Naive thymus-derived CD8-positive, alpha-beta T cell (primary cell): Measurements from ENCODE around the gene TIMM10. TPM values are rescaled to one million over a fixed set of nuclear protein-coding genes. Genes with fewer than 3 reads are reported as not detected.

ENCODE experiments used
- ATAC-seq, 2 donors: fragments of 150-1000 bp; cut with Tn5 transposase in 1 of 2; sonication (Bioruptor Pico), chemical (Tn5 transposase) in 1 of 2; 1 replicate in 1 of 2; 2 replicates in 1 of 2; pipeline ENCODE4 v1.10.0; 2021; ENCODE audit warnings: mild to moderate bottlenecking in 2 of 2, moderate library complexity in 2 of 2
- POLR2A ChIA-PET: fragments of 350-600 bp; sonication (Branson Sonifier 250); formaldehyde crosslinking; loops from one replicate; lab custom pipeline; 2021; ENCODE audit warnings: antibody characterized with exemption; lab: Charles Lee
- DNase-seq, 10 donors: peaks; one replicate each; pipeline versions ENCODE4 v3.0.0 to v3.0.0-alpha.2; 2020 to 2022
- H3K27ac Mint-ChIP-seq, 10 donors: one replicate each; pipeline ENCODE4 v1.8.0; 2020 to 2022; ENCODE audit warnings: mild to moderate bottlenecking in 10 of 10, mixed read lengths in 10 of 10, moderate library complexity in 4 of 10, inconsistent platforms in 1 of 10
- H3K27me3 Mint-ChIP-seq, 5 donors: one replicate each; pipeline ENCODE4 v1.8.0; 2021 to 2022; ENCODE audit warnings: mixed read lengths in 5 of 5
- H3K36me3 Mint-ChIP-seq, 3 donors: one replicate each; pipeline ENCODE4 v1.8.0; 2020 to 2022; ENCODE audit warnings: mixed read lengths in 3 of 3, mild to moderate bottlenecking in 2 of 3, inconsistent platforms in 1 of 3
- H3K4me1 Mint-ChIP-seq, 4 donors: one replicate each; pipeline ENCODE4 v1.8.0; 2021 to 2022; ENCODE audit warnings: mixed read lengths in 4 of 4
- H3K4me3 Mint-ChIP-seq, 10 donors: one replicate each; pipeline ENCODE4 v1.8.0; 2020 to 2022; ENCODE audit warnings: mild to moderate bottlenecking in 10 of 10, mixed read lengths in 10 of 10, moderate library complexity in 6 of 10, inconsistent platforms in 1 of 10
- H3K9me3 Mint-ChIP-seq, 9 donors: one replicate each; pipeline ENCODE4 v1.8.0; 2020 to 2022; ENCODE audit warnings: mixed read lengths in 9 of 9, mild to moderate bottlenecking in 3 of 9, inconsistent platforms in 1 of 9, moderate library complexity in 1 of 9
- polyA plus RNA-seq, 3 donors: library from polyadenylated mRNA; unstranded; fragments of 300-500 nt; fragmentation: Illumina TruSeq; gene quantifications; one replicate each; pipeline ENCODE4 v1.2.3, GENCODE V29; 2021
- total RNA-seq, 8 experiments: library from RNA in 2 of 8; stranded (reverse) in 2 of 8; gene quantifications; one replicate each; pipeline ENCODE4 v1.2.3 and lab custom pipeline; 2021 to 2026

Gene TIMM10
- total and polyA plus RNA-seq, 5 experiments from 2014 or later = 26.6 to 86.5 (median 66.1) TPM

- H3K27ac Mint-ChIP-seq = no peak overlapping the region
- H3K9me3 Mint-ChIP-seq = no peaks in the 10 kb centered on the region
- no peak for DNase-seq
- no peak for ATAC-seq
- peaks cover 0 to 52% (median 7%) of the 10 kb centered on the region in 3 donors for H3K36me3 Mint-ChIP-seq
- H3K27me3 Mint-ChIP-seq = no peaks in the 10 kb centered on the region
- peaks cover 0 to 10% (median 7%) of the 10 kb centered on the region in 4 donors for H3K4me1 Mint-ChIP-seq
- POLR2A ChIA-PET = interaction anchor here (1.5 kb wide), 1 partner anchor 15 kb away, joined by 3 read pairs; the partner anchor contains the start of gene SLC43A1
- H3K4me3 Mint-ChIP-seq = peak overlapping the region in 1 of 10 donors; percentile 6
Observed at GRCh38 chr11:57500515-57500914, 30.0 kb downstream of the TIMM10 start.

GRCh38 chr11:57499983-57500461 is 30.5 kb downstream of the TIMM10 start:
- ATAC-seq = no peak
- peak overlapping the region in 1 of 10 donors; percentile 6 for H3K4me3 Mint-ChIP-seq
- H3K4me1 Mint-ChIP-seq = peaks cover 0 to 10% (median 7%) of the 10 kb centered on the region in 4 donors
- H3K27ac Mint-ChIP-seq = peak overlapping the region in 1 of 10 donors; percentile 40
- H3K9me3 Mint-ChIP-seq = no peaks in the 10 kb centered on the region
- no peaks in the 10 kb centered on the region for H3K27me3 Mint-ChIP-seq
- peak in 1 of 10 donors; percentile 30 for DNase-seq
- POLR2A ChIA-PET = interaction anchor here (0.5 to 1.5 kb wide), 2 partner anchors 8 to 15 kb away, joined by 3 read pairs; partner anchors contain the start of gene SLC43A1
- peaks cover 0 to 50% (median 7%) of the 10 kb centered on the region in 3 donors for H3K36me3 Mint-ChIP-seq

GRCh38 chr11:57499413-57499982 is 31.1 kb downstream of the TIMM10 start:
- H3K36me3 Mint-ChIP-seq = peaks cover 0 to 46% (median 7%) of the 10 kb centered on the region in 3 donors
- DNase-seq (peak in 2 of 10 donors; percentile 14 to 62), ATAC-seq (peak in 1 of 2 donors; percentile 65)
- H3K9me3 Mint-ChIP-seq = no peaks in the 10 kb centered on the region
- POLR2A ChIA-PET = interaction anchor here (0.5 to 1.5 kb wide), 2 partner anchors 8 to 16 kb away, joined by 3 read pairs; partner anchors contain the start of gene SLC43A1
- peaks cover 0 to 10% (median 7%) of the 10 kb centered on the region in 4 donors for H3K4me1 Mint-ChIP-seq
- H3K4me3 Mint-ChIP-seq = no peak overlapping the region
- no peak overlapping the region for H3K27ac Mint-ChIP-seq
- no peaks in the 10 kb centered on the region for H3K27me3 Mint-ChIP-seq

GRCh38 chr11:57498540-57498939 is 32.0 kb downstream of the TIMM10 start:
- ATAC-seq = no peak
- POLR2A ChIA-PET = no interaction called here
- peaks cover 0 to 45% (median 7%) of the 10 kb centered on the region in 3 donors for H3K36me3 Mint-ChIP-seq
- H3K9me3 Mint-ChIP-seq = no peaks in the 10 kb centered on the region
- peak in 1 of 10 donors; percentile 19 for DNase-seq
- H3K4me3 Mint-ChIP-seq = no peak overlapping the region
- H3K27me3 Mint-ChIP-seq = no peaks in the 10 kb centered on the region
- H3K27ac Mint-ChIP-seq = no peak overlapping the region
- peaks cover 0 to 10% (median 7%) of the 10 kb centered on the region in 4 donors for H3K4me1 Mint-ChIP-seq

- ATAC-seq (no peak), DNase-seq (peak in 1 of 10 donors; percentile 35)
- POLR2A ChIA-PET = interaction anchor here (1.0 kb wide), 1 partner anchor 33 kb away, joined by 5 read pairs; the partner anchor contains the start of gene TIMM10
- no peaks in the 10 kb centered on the region for H3K9me3 Mint-ChIP-seq
- H3K27me3 Mint-ChIP-seq = no peaks in the 10 kb centered on the region
- H3K4me1 Mint-ChIP-seq = peaks cover 0 to 10% (median 7%) of the 10 kb centered on the region in 4 donors
- peaks cover 0 to 42% (median 7%) of the 10 kb centered on the region in 3 donors for H3K36me3 Mint-ChIP-seq
- H3K27ac Mint-ChIP-seq = peak overlapping the region in 2 of 10 donors; percentile 34 to 43
- no peak overlapping the region for H3K4me3 Mint-ChIP-seq
Observed at GRCh38 chr11:57497303-57498247, 33.0 kb downstream of the TIMM10 start.

GRCh38 chr11:57496109-57496820 is 34.3 kb downstream of the TIMM10 start:
- peak overlapping the region in 2 of 10 donors; percentile 43 to 57 for H3K27ac Mint-ChIP-seq
- no peak overlapping the region for H3K4me3 Mint-ChIP-seq
- H3K27me3 Mint-ChIP-seq = no peaks in the 10 kb centered on the region
- POLR2A ChIA-PET = no interaction called here
- H3K36me3 Mint-ChIP-seq = peaks cover 0 to 38% (median 7%) of the 10 kb centered on the region in 3 donors
- H3K4me1 Mint-ChIP-seq = peaks cover 0 to 10% (median 6%) of the 10 kb centered on the region in 4 donors
- ATAC-seq (no peak), DNase-seq (peak in 1 of 10 donors; percentile 13)
- H3K9me3 Mint-ChIP-seq = no peaks in the 10 kb centered on the region

- peak overlapping the region in 1 of 10 donors; percentile 48 for H3K27ac Mint-ChIP-seq
- peak; percentile 95 to 99 for ATAC-seq
- H3K4me3 Mint-ChIP-seq = no peak overlapping the region
- peaks cover 0 to under 1% (median 0%) of the 10 kb centered on the region in 4 donors for H3K4me1 Mint-ChIP-seq
- peaks cover 0 to 5% (median 2%) of the 10 kb centered on the region in 5 donors for H3K27me3 Mint-ChIP-seq
- peak; percentile 60 to 87 (median 74) for DNase-seq
- no peaks in the 10 kb centered on the region for H3K9me3 Mint-ChIP-seq
- POLR2A ChIA-PET = interaction anchor here (0.6 to 2.5 kb wide), 6 partner anchors 13 to 45 kb away, joined by 3 to 39 read pairs (median 4); partner anchors contain the start of gene TIMM10
- peaks cover 2 to 50% (median 19%) of the 10 kb centered on the region in 3 donors for H3K36me3 Mint-ChIP-seq
Observed at GRCh38 chr11:57493507-57494503, 36.7 kb downstream of the TIMM10 start.

- peaks cover 4 to 23% (median 17%) of the 10 kb centered on the region in 5 donors for H3K27me3 Mint-ChIP-seq
- no peak overlapping the region for H3K27ac Mint-ChIP-seq
- peaks cover 18 to 52% (median 37%) of the 10 kb centered on the region in 3 donors for H3K36me3 Mint-ChIP-seq
- POLR2A ChIA-PET = interaction anchor here (0.6 to 1.0 kb wide), 2 partner anchors 32 to 39 kb away, joined by 3 to 5 read pairs; partner anchors contain the start of gene TIMM10
- DNase-seq (peak in 7 of 10 donors; percentile 31 to 68 (median 41)), ATAC-seq (peak; percentile 40 to 59)
- no peaks in the 10 kb centered on the region for H3K9me3 Mint-ChIP-seq
- no peak overlapping the region for H3K4me3 Mint-ChIP-seq
- peaks cover 0 to 5% (median 0%) of the 10 kb centered on the region in 4 donors for H3K4me1 Mint-ChIP-seq
Observed at GRCh38 chr11:57491371-57492061, 39.0 kb downstream of the TIMM10 start.

- ATAC-seq (no peak), DNase-seq (no peak)
- peaks cover 4 to 27% (median 17%) of the 10 kb centered on the region in 5 donors for H3K27me3 Mint-ChIP-seq
- H3K36me3 Mint-ChIP-seq = peaks cover 21 to 54% (median 41%) of the 10 kb centered on the region in 3 donors
- H3K4me1 Mint-ChIP-seq = peaks cover 0 to 5% (median 0%) of the 10 kb centered on the region in 4 donors
- H3K4me3 Mint-ChIP-seq = no peak overlapping the region
- no peak overlapping the region for H3K27ac Mint-ChIP-seq
- H3K9me3 Mint-ChIP-seq = no peaks in the 10 kb centered on the region
- POLR2A ChIA-PET = interaction anchor here (1.0 kb wide), 1 partner anchor 40 kb away, joined by 5 read pairs; the partner anchor contains the start of gene TIMM10
Observed at GRCh38 chr11:57490456-57491248, 39.9 kb downstream of the TIMM10 start.
